GM23338 (cell line): ENCODE data around the gene MAP1LC3B. TPM values are rescaled to one million over a fixed set of nuclear protein-coding genes. Genes with fewer than 3 reads are reported as not detected.

Experiments
- ATAC-seq: fragments of 200-7000 bp; cut with Tn5 transposase; 3 replicates; pipeline ENCODE4 v1.9.1; 2020
- DNase-seq: peaks from one replicate; pipeline ENCODE4 v3.0.0-alpha.2; 2015; ENCODE audit warnings: low spot score
- H2AFZ ChIP-seq: fragments of 200-600 bp; sonication (generic); 2 replicates; pipeline ENCODE4 v1.8.0; 2016; ENCODE audit warnings: antibody characterized with exemption, mild to moderate bottlenecking, moderate library complexity
- H3F3A ChIP-seq: fragments of 200-600 bp; sonication (generic); replicated peaks from 2 replicates; pipeline ENCODE4 v1.8.0; 2017; ENCODE audit warnings: antibody characterized with exemption, mixed run types, low read depth
- H3K27ac ChIP-seq: fragments of 200-600 bp; sonication (generic); 2 replicates; pipeline ENCODE4 v1.6.1; 2016; ENCODE audit warnings: low read depth
- H3K27me3 ChIP-seq: fragments of 200-600 bp; sonication (generic); 2 replicates; pipeline ENCODE4 v1.8.0; 2016; ENCODE audit warnings: mild to moderate bottlenecking, mixed run types, moderate library complexity; ENCODE audit not compliant: insufficient read depth
- H3K36me3 ChIP-seq: fragments of 200-600 bp; sonication (generic); 2 replicates; pipeline ENCODE4 v1.8.0; 2016; ENCODE audit warnings: mild to moderate bottlenecking; ENCODE audit not compliant: insufficient read depth
- H3K4me1 ChIP-seq: fragments of 200-600 bp; sonication (generic); 2 replicates; pipeline ENCODE4 v1.8.0; 2016; ENCODE audit warnings: mild to moderate bottlenecking, moderate library complexity; ENCODE audit not compliant: insufficient read depth
- H3K4me2 ChIP-seq: fragments of 200-600 bp; sonication (generic); 2 replicates; pipeline ENCODE4 v1.7.1; 2017; ENCODE audit warnings: mixed run types
- H3K4me3 ChIP-seq: fragments of 200-600 bp; sonication (generic); 2 replicates; pipeline ENCODE4 v1.6.1; 2016; ENCODE audit warnings: mixed run types
- H3K79me2 ChIP-seq: fragments of 200-600 bp; sonication (generic); replicated peaks from 2 replicates; pipeline ENCODE4 v1.8.0; 2017; ENCODE audit warnings: mild to moderate bottlenecking; ENCODE audit not compliant: insufficient read depth
- H3K9me2 ChIP-seq: fragments of 200-600 bp; sonication (generic); 2 replicates; pipeline ENCODE4 v1.8.0; 2017; ENCODE audit not compliant: insufficient read depth
- H4K20me1 ChIP-seq: fragments of 200-600 bp; sonication (generic); replicated peaks from 2 replicates; pipeline ENCODE4 v1.8.0; 2017; ENCODE audit warnings: mild to moderate bottlenecking; ENCODE audit not compliant: insufficient read depth
- H3K27ac Mint-ChIP-seq: 2 replicates; pipeline ENCODE4 v1.8.0; 2020; ENCODE audit warnings: inconsistent platforms, mild to moderate bottlenecking, moderate library complexity, mixed read lengths
- H3K27me3 Mint-ChIP-seq: 3 replicates; pipeline ENCODE4 v1.8.0; 2022; ENCODE audit warnings: low read depth, mild to moderate bottlenecking, moderate library complexity, mixed read lengths, inconsistent platforms; ENCODE audit not compliant: insufficient read depth, poor library complexity
- H3K36me3 Mint-ChIP-seq: 3 replicates; pipeline ENCODE4 v1.8.0; 2021; ENCODE audit warnings: low read depth, mild to moderate bottlenecking, inconsistent platforms, moderate library complexity, mixed read lengths
- H3K4me1 Mint-ChIP-seq: 3 replicates; pipeline ENCODE4 v1.8.0; 2020; ENCODE audit warnings: mild to moderate bottlenecking, inconsistent platforms, mixed read lengths
- H3K4me3 Mint-ChIP-seq: 3 replicates; pipeline ENCODE4 v1.8.0; 2021; ENCODE audit warnings: moderate library complexity, mild to moderate bottlenecking, inconsistent platforms, mixed read lengths
- H3K9me3 Mint-ChIP-seq: 3 replicates; pipeline ENCODE4 v1.8.0; 2020; ENCODE audit warnings: moderate library complexity, mild to moderate bottlenecking, inconsistent platforms, mixed read lengths
- CREB1 ChIP-seq: fragments of 250-450 bp; sonication (Bioruptor Pico); IDR thresholded peaks from 2 replicates; pipeline ENCODE4 v1.5.0; 2020; ENCODE audit warnings: low read depth, mild to moderate bottlenecking, moderate library complexity
- EZH2 ChIP-seq: fragments of 200-600 bp; sonication (generic); IDR thresholded peaks from one replicate; pipeline ENCODE4 v1.8.0; 2017; ENCODE audit warnings: antibody characterized with exemption, mild to moderate bottlenecking, low read depth; ENCODE audit not compliant: unreplicated experiment
- EZH2phosphoT487 ChIP-seq: fragments of 200-600 bp; sonication (generic); IDR thresholded peaks from one replicate; pipeline ENCODE4 v1.8.1; 2018; ENCODE audit warnings: antibody characterized with exemption; ENCODE audit not compliant: unreplicated experiment
- NANOG ChIP-seq: IDR thresholded peaks from 2 replicates; pipeline ENCODE4 v1.6.1; 2016; ENCODE audit warnings: antibody characterized with exemption, borderline replicate concordance
- POLR2AphosphoS5 ChIP-seq: IDR thresholded peaks from 2 replicates; pipeline ENCODE4 v1.6.1; 2016; ENCODE audit warnings: antibody characterized with exemption, low read depth
- STAT1 ChIP-seq: IDR thresholded peaks from one replicate; pipeline ENCODE4 v1.6.1; 2016; ENCODE audit warnings: antibody characterized with exemption; ENCODE audit not compliant: unreplicated experiment
- ZNF114 ChIP-seq: fragments of 250-450 bp; sonication (Bioruptor Pico); IDR thresholded peaks from 2 replicates; pipeline ENCODE4 v1.5.0; 2020; ENCODE audit warnings: mild to moderate bottlenecking, moderate library complexity
- polyA plus RNA-seq: library from polyadenylated mRNA; unstranded; fragments of >200 nt; fragmentation: Nextera tagmentation; extraction: Ambion mirVana; gene quantifications from 2 replicates; pipeline ENCODE4 v1.2.1, GENCODE V29; 2016
- total RNA-seq: library from RNA; depleted of rRNA; stranded (reverse); fragments of >200 nt; shearing (Covaris generic); gene quantifications from 2 replicates; pipeline ENCODE4 v1.2.3, GENCODE V29; 2014
- TF ChIP-seq, protein P1 (sequence below), 2 experiments: fragments of 200-600 bp in 1 of 2; sonication (generic) in 1 of 2; conservative IDR thresholded peaks; 2 replicates each; pipeline versions ENCODE4 v1.5.1 to v1.6.1; 2016 to 2017; ENCODE audit warnings: antibody characterized with exemption in 2 of 2, low read depth in 2 of 2, mild to moderate bottlenecking in 2 of 2, moderate library complexity in 1 of 2
- TF ChIP-seq, protein P2 (sequence below): IDR thresholded peaks from one replicate; pipeline ENCODE4 v1.6.1; 2018; ENCODE audit warnings: antibody characterized with exemption; ENCODE audit not compliant: unreplicated experiment

MAP1LC3B gene
- total and polyA plus RNA-seq, 2 experiments from 2014 or later, result 35.9 to 80.2 TPM

DNA sequence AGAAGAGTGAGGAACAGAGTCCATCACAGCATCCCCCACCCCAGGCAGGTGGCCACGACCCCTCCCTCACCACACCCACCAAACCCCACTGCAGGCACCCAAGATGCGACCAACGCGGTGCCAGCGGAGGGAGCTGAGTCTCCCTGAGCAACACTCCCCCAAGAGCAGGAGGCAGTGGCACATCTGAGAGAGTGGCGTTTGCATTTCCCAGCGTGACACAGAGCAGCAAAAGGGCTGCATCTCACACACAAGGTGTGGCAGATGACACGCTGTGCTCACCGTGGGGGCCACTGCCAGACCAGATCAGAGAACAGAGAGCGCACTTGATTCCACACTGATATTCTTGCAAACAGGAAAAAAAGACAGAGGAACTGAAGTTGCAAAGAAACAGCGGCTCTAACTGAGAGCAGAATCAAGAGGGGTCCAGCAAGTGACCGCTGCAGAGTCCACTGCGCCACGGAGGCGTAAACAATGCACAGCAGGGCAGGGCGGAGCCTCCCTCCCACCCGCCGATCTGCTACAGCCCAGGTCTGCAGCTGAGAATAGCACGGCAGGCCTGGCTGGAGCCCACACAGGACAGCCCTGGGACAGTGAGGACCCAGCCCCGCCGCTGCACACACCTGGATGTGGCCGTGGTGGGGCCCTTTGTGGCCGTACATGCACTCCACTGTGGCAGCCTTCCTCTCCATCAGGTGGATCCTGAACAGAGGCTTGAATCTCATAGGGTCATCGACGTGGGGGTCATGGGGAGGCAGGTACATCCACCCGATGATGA lies 49.0 kb upstream of the MAP1LC3B start:
- Histone ChIP-seq H3K9me2 (no peaks in the 10 kb centered on the region), H3K79me2 (no peaks in the 10 kb centered on the region; the same call in 1 of the 2 replicates), H3K4me3 (no peak overlapping the region), H3K4me1 (no peaks in the 10 kb centered on the region), H3K4me2 (no peak overlapping the region), H2AFZ (no peak overlapping the region), H3F3A (no peaks in the 10 kb centered on the region), H3K27me3 (no peaks in the 10 kb centered on the region), H3K27ac (no peak overlapping the region), H4K20me1 (peaks cover 4% of the 10 kb centered on the region), H3K36me3 (no peaks in the 10 kb centered on the region; the same call in 1 of the 2 replicates)
- Mint-ChIP-seq H3K27ac (peak overlapping the region; percentile 78), H3K27me3 (peaks cover 12% of the 10 kb centered on the region), H3K4me1 (peaks cover 15% of the 10 kb centered on the region), H3K9me3 (no peaks in the 10 kb centered on the region; the same call in 2 of the 3 replicates), H3K4me3 (no peak overlapping the region), H3K36me3 (peaks cover 22% of the 10 kb centered on the region)
- no peak for TF ChIP-seq CREB1 (CRISPR knock-in tag)
- no peak for TF ChIP-seq STAT1
- TF ChIP-seq ZNF114 (CRISPR knock-in tag), result no peak
- ATAC-seq (no peak), DNase-seq (no peak)

DNA sequence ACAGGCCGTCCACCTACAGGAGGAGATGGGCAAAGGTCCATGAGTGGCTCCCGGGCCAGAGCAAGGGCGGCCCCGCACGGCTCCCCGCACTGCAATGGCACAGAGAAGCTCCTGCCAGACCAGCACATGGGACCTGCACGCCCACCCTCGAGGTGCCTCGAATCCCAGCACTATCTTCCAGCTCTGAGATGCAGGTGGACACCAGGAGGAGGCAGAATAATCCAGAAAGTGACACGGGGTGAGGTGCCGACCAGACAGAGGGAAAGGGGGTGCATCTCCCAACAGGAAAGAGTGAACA lies 48.4 kb upstream of the MAP1LC3B start:
- no peak overlapping the region for H3K4me3 Mint-ChIP-seq
- ATAC-seq, result no peak
- TF ChIP-seq POLR2AphosphoS5 (no peak), CREB1 (CRISPR knock-in tag) (no peak), EZH2phosphoT487 (no peak), EZH2 (no peak), STAT1 (no peak), ZNF114 (CRISPR knock-in tag) (no peak), NANOG (no peak)
- TF ChIP-seq, protein P1, sequence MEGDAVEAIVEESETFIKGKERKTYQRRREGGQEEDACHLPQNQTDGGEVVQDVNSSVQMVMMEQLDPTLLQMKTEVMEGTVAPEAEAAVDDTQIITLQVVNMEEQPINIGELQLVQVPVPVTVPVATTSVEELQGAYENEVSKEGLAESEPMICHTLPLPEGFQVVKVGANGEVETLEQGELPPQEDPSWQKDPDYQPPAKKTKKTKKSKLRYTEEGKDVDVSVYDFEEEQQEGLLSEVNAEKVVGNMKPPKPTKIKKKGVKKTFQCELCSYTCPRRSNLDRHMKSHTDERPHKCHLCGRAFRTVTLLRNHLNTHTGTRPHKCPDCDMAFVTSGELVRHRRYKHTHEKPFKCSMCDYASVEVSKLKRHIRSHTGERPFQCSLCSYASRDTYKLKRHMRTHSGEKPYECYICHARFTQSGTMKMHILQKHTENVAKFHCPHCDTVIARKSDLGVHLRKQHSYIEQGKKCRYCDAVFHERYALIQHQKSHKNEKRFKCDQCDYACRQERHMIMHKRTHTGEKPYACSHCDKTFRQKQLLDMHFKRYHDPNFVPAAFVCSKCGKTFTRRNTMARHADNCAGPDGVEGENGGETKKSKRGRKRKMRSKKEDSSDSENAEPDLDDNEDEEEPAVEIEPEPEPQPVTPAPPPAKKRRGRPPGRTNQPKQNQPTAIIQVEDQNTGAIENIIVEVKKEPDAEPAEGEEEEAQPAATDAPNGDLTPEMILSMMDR (conservative IDR thresholded peaks at IDR 0.05; ENCODE audit: low read depth in 2 of 2), result no peak
- TF ChIP-seq, protein P2, sequence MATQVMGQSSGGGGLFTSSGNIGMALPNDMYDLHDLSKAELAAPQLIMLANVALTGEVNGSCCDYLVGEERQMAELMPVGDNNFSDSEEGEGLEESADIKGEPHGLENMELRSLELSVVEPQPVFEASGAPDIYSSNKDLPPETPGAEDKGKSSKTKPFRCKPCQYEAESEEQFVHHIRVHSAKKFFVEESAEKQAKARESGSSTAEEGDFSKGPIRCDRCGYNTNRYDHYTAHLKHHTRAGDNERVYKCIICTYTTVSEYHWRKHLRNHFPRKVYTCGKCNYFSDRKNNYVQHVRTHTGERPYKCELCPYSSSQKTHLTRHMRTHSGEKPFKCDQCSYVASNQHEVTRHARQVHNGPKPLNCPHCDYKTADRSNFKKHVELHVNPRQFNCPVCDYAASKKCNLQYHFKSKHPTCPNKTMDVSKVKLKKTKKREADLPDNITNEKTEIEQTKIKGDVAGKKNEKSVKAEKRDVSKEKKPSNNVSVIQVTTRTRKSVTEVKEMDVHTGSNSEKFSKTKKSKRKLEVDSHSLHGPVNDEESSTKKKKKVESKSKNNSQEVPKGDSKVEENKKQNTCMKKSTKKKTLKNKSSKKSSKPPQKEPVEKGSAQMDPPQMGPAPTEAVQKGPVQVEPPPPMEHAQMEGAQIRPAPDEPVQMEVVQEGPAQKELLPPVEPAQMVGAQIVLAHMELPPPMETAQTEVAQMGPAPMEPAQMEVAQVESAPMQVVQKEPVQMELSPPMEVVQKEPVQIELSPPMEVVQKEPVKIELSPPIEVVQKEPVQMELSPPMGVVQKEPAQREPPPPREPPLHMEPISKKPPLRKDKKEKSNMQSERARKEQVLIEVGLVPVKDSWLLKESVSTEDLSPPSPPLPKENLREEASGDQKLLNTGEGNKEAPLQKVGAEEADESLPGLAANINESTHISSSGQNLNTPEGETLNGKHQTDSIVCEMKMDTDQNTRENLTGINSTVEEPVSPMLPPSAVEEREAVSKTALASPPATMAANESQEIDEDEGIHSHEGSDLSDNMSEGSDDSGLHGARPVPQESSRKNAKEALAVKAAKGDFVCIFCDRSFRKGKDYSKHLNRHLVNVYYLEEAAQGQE, result no peak

More for the DNA sequence above, 48.4 kb upstream of the MAP1LC3B start:
- DNase-seq, result no peak
- no peaks in the 10 kb centered on the region for H3K27me3 ChIP-seq
- peaks cover 12% of the 10 kb centered on the region for H3K27me3 Mint-ChIP-seq
- H3F3A ChIP-seq, result no peaks in the 10 kb centered on the region
- no peaks in the 10 kb centered on the region for H3K4me1 ChIP-seq
- H3K4me3 ChIP-seq, result no peak overlapping the region
- H3K27ac ChIP-seq, result no peak overlapping the region
- no peak overlapping the region; the same call in none of the 2 replicates for H3K27ac Mint-ChIP-seq
- H3K4me2 ChIP-seq, result no peak overlapping the region
- no peak overlapping the region for H2AFZ ChIP-seq
- H3K79me2 ChIP-seq, result no peaks in the 10 kb centered on the region; the same call in 1 of the 2 replicates
- no peaks in the 10 kb centered on the region; the same call in 2 of the 3 replicates for H3K9me3 Mint-ChIP-seq
- no peaks in the 10 kb centered on the region for H3K9me2 ChIP-seq
- H3K4me1 Mint-ChIP-seq, result peaks cover 15% of the 10 kb centered on the region
- peaks cover 21% of the 10 kb centered on the region for H3K36me3 Mint-ChIP-seq
- H3K36me3 ChIP-seq, result no peaks in the 10 kb centered on the region; the same call in 1 of the 2 replicates
- peaks cover 4% of the 10 kb centered on the region for H4K20me1 ChIP-seq
